ENCODE measurements around the gene WDR18.

DNA sequence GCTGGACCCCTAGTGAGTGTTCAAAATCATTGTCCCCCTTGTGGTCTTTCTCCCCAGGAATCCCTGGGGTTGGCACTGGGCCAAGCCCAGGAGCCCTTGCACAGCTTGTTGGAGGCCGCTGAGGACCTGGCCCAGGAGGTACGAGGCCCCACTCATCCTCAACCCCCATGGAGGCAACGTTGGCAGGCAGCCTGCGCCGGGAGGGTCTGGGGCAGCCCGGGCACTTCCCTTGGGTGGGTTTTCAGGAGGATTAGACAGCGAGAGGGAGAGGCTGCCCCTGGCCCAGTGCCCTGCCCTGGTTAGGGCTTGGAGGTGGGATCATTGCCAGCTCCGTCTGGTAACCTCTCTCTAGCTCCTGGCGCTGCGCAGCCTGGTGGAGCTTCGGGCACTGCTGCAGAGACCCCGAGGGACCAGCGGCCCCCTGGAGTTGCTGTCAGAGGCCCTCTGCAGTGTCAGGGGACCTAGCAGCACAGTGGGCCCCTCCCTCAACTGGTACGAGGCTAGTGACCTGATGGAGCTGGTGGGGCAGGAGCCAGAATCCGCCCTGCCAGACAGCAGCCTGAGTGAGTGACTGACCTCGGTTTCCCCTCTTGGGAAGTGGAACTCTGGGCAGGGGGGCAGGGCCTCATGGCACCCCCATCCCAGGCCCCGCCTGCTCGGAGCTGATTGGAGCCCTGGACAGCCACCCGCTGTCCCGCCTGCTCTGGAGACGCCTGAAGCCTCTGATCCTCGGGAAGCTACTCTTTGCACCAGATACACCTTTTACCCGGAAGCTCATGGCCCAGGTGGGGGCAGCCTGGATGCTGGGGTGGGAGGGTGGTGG, 58.8 kb downstream of the WDR18 start:
- TF ChIP-seq YY1 (IDR thresholded peaks at IDR 0.05; ENCODE audit: insufficient read depth, insufficient read length) = no peak
- no peak for TF ChIP-seq ZNF274 (IDR thresholded peaks at IDR 0.05; ENCODE audit: low read depth, low read length)

Data from NT2/D1 (cell line).